NOMO-1 (cell line): ENCODE results near the gene IGSF9B.

ENCODE experiments used
- DNase-seq, 2 experiments: peaks; one replicate each; lab custom pipeline; 2025; ENCODE audit not compliant: unreplicated experiment in 2 of 2; lab: John Stamatoyannopoulos, UW

The IGSF9B gene

DNA sequence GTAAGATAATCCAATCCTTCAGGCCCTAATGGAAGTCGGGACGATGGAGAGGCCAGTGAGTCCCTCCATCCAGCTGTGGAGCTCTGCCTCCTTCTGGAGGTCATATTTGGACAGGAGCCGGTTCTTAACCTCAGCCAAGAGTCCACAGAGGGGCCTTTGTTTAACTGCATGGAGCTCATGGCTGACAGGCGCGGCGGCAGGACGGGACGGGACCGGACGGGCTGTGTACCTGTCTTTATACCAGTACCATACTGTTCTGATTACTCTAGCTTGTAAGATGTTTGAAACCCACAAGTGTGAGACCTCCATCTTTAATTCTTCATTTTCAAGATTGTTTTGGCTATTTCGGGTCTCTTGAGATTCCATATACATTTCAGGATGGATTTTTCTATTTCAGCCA lies 91.3 kb downstream of the IGSF9B start:
- no peak for DNase-seq

DNA sequence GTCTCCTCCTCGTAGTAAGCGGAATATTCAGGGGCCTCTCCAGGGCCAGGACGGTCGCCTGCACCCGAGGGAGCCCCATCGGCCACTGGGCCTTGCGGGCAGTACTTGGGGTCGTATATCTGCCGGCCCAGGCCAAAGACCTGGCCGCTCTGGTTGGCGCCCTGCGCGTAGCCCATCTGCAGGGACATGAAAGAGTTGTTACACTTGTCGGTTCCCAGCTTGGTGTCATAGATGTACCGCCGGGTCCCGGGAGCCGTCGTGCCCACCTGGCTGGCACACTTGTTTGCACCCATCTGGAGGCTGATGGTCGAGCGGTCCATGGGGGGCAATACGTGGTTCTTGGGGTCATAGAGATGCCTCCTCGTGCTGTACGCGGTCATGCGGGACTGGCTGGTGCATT lies 92.0 kb downstream of the IGSF9B start:
- DNase-seq: no peak

DNA sequence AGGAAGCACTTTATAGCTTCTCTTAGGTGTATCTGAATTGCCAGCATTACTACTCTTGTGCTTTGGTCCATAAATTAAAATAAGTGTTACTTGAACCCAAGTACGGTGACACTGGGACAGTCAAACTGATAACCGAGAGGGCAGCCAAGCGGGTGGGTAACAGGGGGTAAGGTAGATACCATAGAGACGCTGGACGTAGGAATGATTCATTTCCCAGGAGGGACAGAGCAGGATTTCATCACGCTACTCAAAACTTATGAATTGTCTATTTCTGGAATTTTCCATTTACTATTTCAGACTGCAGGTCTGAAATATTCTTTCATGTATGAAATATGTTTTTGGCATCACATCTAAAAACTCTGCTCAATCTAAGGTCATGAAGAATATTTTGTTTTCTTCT lies 96.6 kb downstream of the IGSF9B start:
- no peak for DNase-seq
